H1 (cell line): ENCODE results near the gene CHN2. TPM values are rescaled to one million over a fixed set of nuclear protein-coding genes. Genes with fewer than 3 reads are reported as not detected.

ENCODE experiments used
- CTCF ChIA-PET: fragments of 300-600 bp; sonication (Branson Sonifier 250); formaldehyde crosslinking; loops from one replicate; lab custom pipeline; 2021; ENCODE audit not compliant: partially characterized antibody; lab: Charles Lee
- POLR2A ChIA-PET: fragments of 300-600 bp; sonication (Branson Sonifier 250); formaldehyde crosslinking; loops from one replicate; lab custom pipeline; 2021; ENCODE audit warnings: inconsistent platforms; ENCODE audit not compliant: partially characterized antibody; lab: Charles Lee
- DNase-seq, 2 experiments: peaks; one replicate each; pipeline versions ENCODE4 v3.0.0 to v3.0.0-alpha.2; 2010 to 2022; ENCODE audit warnings: low spot score in 2 of 2, low read depth in 1 of 2, mixed read lengths in 1 of 2
- FAIRE-seq: peaks from 2 replicates; lab custom pipeline; 2011; peaks lifted over from hg19 to GRCh38; lab: Jason Lieb, UNC
- H2AFZ ChIP-seq: 2 replicates; pipeline ENCODE4 v1.8.1; 2012; ENCODE audit warnings: low read length, inconsistent platforms
- H2AK5ac ChIP-seq: 2 replicates; pipeline ENCODE4 v1.6.1; 2013; ENCODE audit warnings: low read depth, low read length
- H2BK120ac ChIP-seq: replicated peaks from 2 replicates; pipeline ENCODE3; 2013; ENCODE audit warnings: low read depth, low read length, inconsistent platforms
- H2BK12ac ChIP-seq: 2 replicates; pipeline ENCODE4 v1.6.1; 2013; ENCODE audit warnings: low read depth, low read length
- H2BK15ac ChIP-seq: 2 replicates; pipeline ENCODE4 v1.6.1; 2013; ENCODE audit warnings: low read length
- H2BK20ac ChIP-seq: 2 replicates; pipeline ENCODE4 v1.6.1; 2013; ENCODE audit warnings: low read length
- H2BK5ac ChIP-seq: 2 replicates; pipeline ENCODE4 v1.6.1; 2013; ENCODE audit warnings: low read depth, low read length
- H3K14ac ChIP-seq: 2 replicates; pipeline ENCODE4 v1.6.1; 2013; ENCODE audit warnings: inconsistent platforms; ENCODE audit not compliant: insufficient read length
- H3K18ac ChIP-seq: 2 replicates; pipeline ENCODE4 v1.6.1; 2013; ENCODE audit warnings: low read length; ENCODE audit errors: extremely low read depth
- H3K23ac ChIP-seq: 2 replicates; pipeline ENCODE4 v1.6.1; 2013; ENCODE audit warnings: inconsistent platforms; ENCODE audit not compliant: insufficient read length
- H3K23me2 ChIP-seq: 2 replicates; pipeline ENCODE4 v1.6.1; 2013; ENCODE audit warnings: low read depth, low read length
- H3K27ac ChIP-seq: 2 replicates; pipeline ENCODE4 v1.6.1; 2011; ENCODE audit warnings: low read depth, low read length, inconsistent platforms
- H3K27me3 ChIP-seq, 4 experiments: replicated peaks in 1 of 4; 1 replicate in 1 of 4; 2 replicates in 3 of 4; pipeline versions ENCODE4 v1.6.1 to v1.8.1; 2011 to 2013; ENCODE audit warnings: low read length in 3 of 4, mild to moderate bottlenecking in 3 of 4, inconsistent platforms in 2 of 4, mixed read lengths in 2 of 4, moderate library complexity in 1 of 4; ENCODE audit not compliant: control insufficient read depth in 3 of 4, insufficient read depth in 3 of 4; ENCODE audit errors: extremely low read depth in 1 of 4
- H3K36me3 ChIP-seq, 4 experiments: 2 replicates each; pipeline versions ENCODE4 v1.6.1 to v1.8.1; 2011 to 2013; ENCODE audit warnings: mild to moderate bottlenecking in 4 of 4, low read length in 3 of 4, moderate library complexity in 2 of 4, control low read depth in 1 of 4, inconsistent platforms in 1 of 4; ENCODE audit not compliant: insufficient read depth in 4 of 4, control insufficient read depth in 2 of 4
- H3K4ac ChIP-seq: replicated peaks from 2 replicates; pipeline ENCODE3; 2013; ENCODE audit warnings: low read length, low read depth, mixed read lengths, inconsistent platforms; ENCODE audit not compliant: insufficient read length
- H3K4me1 ChIP-seq, 4 experiments: replicated peaks in 1 of 4; 1 replicate in 1 of 4; 2 replicates in 3 of 4; pipeline versions ENCODE4 v1.6.1 to v1.8.1; 2011 to 2013; ENCODE audit warnings: low read length in 3 of 4, inconsistent platforms in 2 of 4, mixed read lengths in 1 of 4; ENCODE audit not compliant: insufficient read depth in 4 of 4, control insufficient read depth in 3 of 4
- H3K4me2 ChIP-seq, 2 experiments: 2 replicates each; pipeline versions ENCODE4 v1.6.1 to v1.8.1; 2011 to 2013; ENCODE audit warnings: low read depth in 2 of 2, low read length in 2 of 2, control low read depth in 1 of 2, inconsistent platforms in 1 of 2, mild to moderate bottlenecking in 1 of 2; ENCODE audit not compliant: insufficient read depth in 1 of 2
- H3K4me3 ChIP-seq, 4 experiments: fragments of 200-600, 300-600 bp in 1 of 4; sonication (generic), shearing (Covaris generic), sonication (Bioruptor Twin) in 1 of 4; 2 replicates each; pipeline versions ENCODE4 v1.5.1 to v1.8.1; 2011 to 2016; ENCODE audit warnings: low read length in 4 of 4, low read depth in 3 of 4, control low read depth in 2 of 4, inconsistent platforms in 2 of 4, mild to moderate bottlenecking in 2 of 4, mixed read lengths in 1 of 4, moderate library complexity in 1 of 4; ENCODE audit not compliant: insufficient read depth in 2 of 4; ENCODE audit errors: extremely low read depth in 1 of 4
- H3K56ac ChIP-seq: replicated peaks from 2 replicates; pipeline ENCODE3; 2013; ENCODE audit warnings: low read depth, mild to moderate bottlenecking, mixed read lengths, low read length, inconsistent platforms; ENCODE audit not compliant: insufficient read length
- H3K79me1 ChIP-seq: 2 replicates; pipeline ENCODE4 v1.6.1; 2013; ENCODE audit warnings: low read depth, low read length, control low read depth
- H3K79me2 ChIP-seq, 2 experiments: 2 replicates each; pipeline versions ENCODE4 v1.6.1 to v1.8.1; 2012 to 2013; ENCODE audit warnings: low read length in 2 of 2, mild to moderate bottlenecking in 2 of 2, inconsistent platforms in 1 of 2; ENCODE audit not compliant: insufficient read depth in 2 of 2, control insufficient read depth in 1 of 2
- H3K9ac ChIP-seq, 4 experiments: replicated peaks in 1 of 4; 1 replicate in 1 of 4; 2 replicates in 3 of 4; pipeline versions ENCODE4 v1.6.1 to v1.8.1; 2011 to 2013; ENCODE audit warnings: low read depth in 3 of 4, low read length in 3 of 4, control low read depth in 2 of 4, mild to moderate bottlenecking in 2 of 4, moderate library complexity in 2 of 4, inconsistent platforms in 1 of 4; ENCODE audit errors: extremely low read depth in 1 of 4
- H3K9me3 ChIP-seq, 2 experiments: 2 replicates each; pipeline versions ENCODE4 v1.6.1 to v1.8.1; 2012 to 2013; ENCODE audit warnings: mild to moderate bottlenecking in 2 of 2, moderate library complexity in 2 of 2, control low read depth in 1 of 2, inconsistent platforms in 1 of 2, low read depth in 1 of 2, low read length in 1 of 2, mixed read lengths in 1 of 2; ENCODE audit not compliant: insufficient read depth in 2 of 2
- H4K20me1 ChIP-seq, 2 experiments: replicated peaks in 1 of 2; 2 replicates each; pipeline versions ENCODE3 to v1.8.1; 2011 to 2013; ENCODE audit warnings: inconsistent platforms in 2 of 2, low read length in 2 of 2, mild to moderate bottlenecking in 1 of 2; ENCODE audit not compliant: insufficient read depth in 2 of 2, control insufficient read depth in 1 of 2
- H4K5ac ChIP-seq: 2 replicates; pipeline ENCODE4 v1.6.1; 2013; ENCODE audit warnings: low read length, low read depth, mixed read lengths, inconsistent platforms; ENCODE audit not compliant: insufficient read length
- H4K8ac ChIP-seq: 2 replicates; pipeline ENCODE4 v1.8.0; 2013; ENCODE audit warnings: mild to moderate bottlenecking, moderate library complexity, low read length, inconsistent platforms; ENCODE audit not compliant: insufficient read depth; ENCODE audit errors: extremely low read depth
- H4K91ac ChIP-seq: replicated peaks from 2 replicates; pipeline ENCODE3; 2013; ENCODE audit warnings: low read length, mixed read lengths, inconsistent platforms; ENCODE audit not compliant: insufficient read length
- CBX5 ChIP-seq: fragments of 300-800, 300-1000 bp; sonication (generic); IDR thresholded peaks from 2 replicates; pipeline ENCODE4 v1.7.1; 2016; ENCODE audit warnings: antibody characterized with exemption, low read length, low read depth
- CREB1 ChIP-seq: IDR thresholded peaks from 2 replicates; pipeline ENCODE4 v1.6.1; 2012; ENCODE audit warnings: inconsistent platforms
- HDAC6 ChIP-seq: IDR thresholded peaks from one replicate; pipeline ENCODE4 v1.7.1; 2012; ENCODE audit warnings: low read depth, mild to moderate bottlenecking, inconsistent platforms, low read length, moderate library complexity
- MAFK ChIP-seq: IDR thresholded peaks from 2 replicates; pipeline ENCODE4 v1.6.1; 2012; ENCODE audit warnings: low read depth, mild to moderate bottlenecking, improper control_type of control experiment, low read length
- POLR2A ChIP-seq, 2 experiments: IDR thresholded peaks; 1 replicate in 1 of 2; 2 replicates in 1 of 2; pipeline ENCODE4 v1.6.1; 2011; ENCODE audit warnings: low read depth in 2 of 2, low read length in 2 of 2, mild to moderate bottlenecking in 2 of 2; ENCODE audit errors: control extremely low read depth in 1 of 2
- POLR2AphosphoS5 ChIP-seq: IDR thresholded peaks from 2 replicates; pipeline ENCODE4 v1.6.1; 2011; ENCODE audit warnings: low read depth, low read length
- POU5F1 ChIP-seq: IDR thresholded peaks from 2 replicates; pipeline ENCODE4 v1.6.1; 2011; ENCODE audit warnings: low read depth, mild to moderate bottlenecking, low read length, moderate library complexity
- SUZ12 ChIP-seq: fragments of 200-600 bp; sonication (generic); IDR thresholded peaks from 2 replicates; pipeline ENCODE4 v1.6.1; 2012; ENCODE audit warnings: mild to moderate bottlenecking, inconsistent platforms, low read length, moderate library complexity, mixed read lengths
- WGBS, 2 experiments: shearing (Covaris generic) in 1 of 2; methylation state at CpG; one replicate each; pipeline versions ENCODE4 v1.1.6 to v1.1.7; 2013 to 2015; ENCODE audit warnings: low lambda C conversion rate in 2 of 2, mixed read lengths in 2 of 2, inconsistent platforms in 1 of 2, low coverage in 1 of 2, missing lambda C conversion rate in 1 of 2; ENCODE audit not compliant: insufficient replicate concordance in 2 of 2, insufficient coverage in 1 of 2, insufficient read length in 1 of 2; ENCODE audit errors: extremely low coverage in 1 of 2, missing lambda C conversion rate in 1 of 2; 5-methylcytosine and 5-hydroxymethylcytosine counted together
- polyA plus RNA-seq, 7 experiments: library from polyadenylated mRNA; depleted of rRNA in 3 of 7; stranded (reverse) in 5 of 7; unstranded in 2 of 7; fragments of >200 nt in 5 of 7; fragments of 200-250 nt in 2 of 7; gene quantifications; 1 replicate in 5 of 7; 2 replicates in 1 of 7; 4 replicates in 1 of 7; pipeline versions ENCODE4 v1.2.1 to v1.2.3, GENCODE V29; 2011 to 2013; ENCODE audit warnings: missing spikeins in 2 of 7, mixed read lengths in 2 of 7
- total RNA-seq: library from RNA; stranded (reverse); fragmentation: NEBNext Ultra II Directional; extraction: Animal tissue kit (Norgen Biotek cat#: 25700); gene quantifications from 2 replicates; pipeline ENCODE4 v1.2.1, GENCODE V29; 2021
- TF ChIP-seq, protein P1 (sequence below): IDR thresholded peaks from 2 replicates; pipeline ENCODE4 v1.6.1; 2012; ENCODE audit warnings: inconsistent platforms
- TF ChIP-seq, protein P2 (sequence below): IDR thresholded peaks from 2 replicates; pipeline ENCODE4 v1.6.1; 2012; ENCODE audit warnings: low read length, inconsistent platforms
- TF ChIP-seq, protein P3 (sequence below): IDR thresholded peaks from 2 replicates; pipeline ENCODE4 v1.6.1; 2012; ENCODE audit warnings: inconsistent platforms

CHN2 gene
- total and polyA plus RNA-seq, 2 of the 8 experiments (the other 6 are each of a cell fraction or from before 2014, with no cell fraction given), result 2.9 to 4.8 TPM

DNA sequence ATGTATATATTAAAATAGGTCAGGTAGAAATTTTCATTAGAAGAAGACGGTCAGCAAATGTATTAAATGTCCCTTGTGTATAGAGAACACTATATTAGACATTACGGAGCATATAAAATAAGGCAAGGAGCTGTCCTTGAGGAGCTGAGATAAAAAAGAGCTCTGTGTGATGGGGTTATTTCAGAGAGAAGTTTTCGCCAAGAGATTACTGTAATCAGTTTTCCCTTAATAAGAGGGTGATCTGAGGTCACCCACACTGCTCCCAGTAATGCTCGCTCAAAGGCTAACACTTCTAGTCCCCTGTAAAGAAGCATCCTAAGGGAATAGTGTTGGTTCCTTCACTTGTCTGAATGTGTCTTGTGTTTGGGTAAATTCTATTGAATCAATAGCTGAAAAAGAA, 282.3 kb downstream of the CHN2 start:
- Histone ChIP-seq H3K9ac (no peak overlapping the region), H3K23me2 (no peaks in the 10 kb centered on the region; the same call in 1 of the 2 replicates), H2BK15ac (no peak overlapping the region), H4K8ac (no peak overlapping the region), H3K36me3 (no peaks in the 10 kb centered on the region), H3K9me3 (no peaks in the 10 kb centered on the region), H3K4me1 (0 out of 7 replicates have a peak, but pooled peaks cover 0 to 4% (median 0%) of the 10 kb centered on the region in 4 experiments), H3K18ac (no peak overlapping the region), H4K5ac (no peak overlapping the region), H2AK5ac (no peak overlapping the region), H3K79me1 (no peaks in the 10 kb centered on the region), H3K56ac (no peak overlapping the region), H3K27me3 (no peaks in the 10 kb centered on the region), H2AFZ (no peak overlapping the region), H3K4ac (no peak overlapping the region), H2BK20ac (no peak overlapping the region), H3K4me2 (no peak overlapping the region), H3K4me3 (no peak overlapping the region), H2BK120ac (no peak overlapping the region), H4K91ac (no peak overlapping the region), H2BK5ac (no peak overlapping the region), H2BK12ac (no peak overlapping the region), H3K27ac (no peak overlapping the region), H3K14ac (no peak overlapping the region), H4K20me1 (no peaks in the 10 kb centered on the region), H3K79me2 (no peaks in the 10 kb centered on the region), H3K23ac (no peak overlapping the region)
- 81% methylated on average over 4 of the region's 4 CpGs; no CpG with 5 or more reads in 1 of the 2 experiments for WGBS, 2 experiments
- POLR2A ChIA-PET, result no interaction called here
- FAIRE-seq, result no peak
- TF ChIP-seq POLR2AphosphoS5 (no peak), POU5F1 (no peak), HDAC6 (no peak), CBX5 (no peak), CREB1 (no peak), MAFK (no peak), POLR2A (IDR thresholded peaks at IDR 0.05; ENCODE audit: control extremely low read depth in 1 of 2, low read depth in 2 of 2, low read length in 2 of 2) (no peak), SUZ12 (no peak)
- TF ChIP-seq, protein P1, sequence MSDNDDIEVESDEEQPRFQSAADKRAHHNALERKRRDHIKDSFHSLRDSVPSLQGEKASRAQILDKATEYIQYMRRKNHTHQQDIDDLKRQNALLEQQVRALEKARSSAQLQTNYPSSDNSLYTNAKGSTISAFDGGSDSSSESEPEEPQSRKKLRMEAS, result no peak
- TF ChIP-seq, protein P2, sequence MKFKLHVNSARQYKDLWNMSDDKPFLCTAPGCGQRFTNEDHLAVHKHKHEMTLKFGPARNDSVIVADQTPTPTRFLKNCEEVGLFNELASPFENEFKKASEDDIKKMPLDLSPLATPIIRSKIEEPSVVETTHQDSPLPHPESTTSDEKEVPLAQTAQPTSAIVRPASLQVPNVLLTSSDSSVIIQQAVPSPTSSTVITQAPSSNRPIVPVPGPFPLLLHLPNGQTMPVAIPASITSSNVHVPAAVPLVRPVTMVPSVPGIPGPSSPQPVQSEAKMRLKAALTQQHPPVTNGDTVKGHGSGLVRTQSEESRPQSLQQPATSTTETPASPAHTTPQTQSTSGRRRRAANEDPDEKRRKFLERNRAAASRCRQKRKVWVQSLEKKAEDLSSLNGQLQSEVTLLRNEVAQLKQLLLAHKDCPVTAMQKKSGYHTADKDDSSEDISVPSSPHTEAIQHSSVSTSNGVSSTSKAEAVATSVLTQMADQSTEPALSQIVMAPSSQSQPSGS, result no peak
- TF ChIP-seq, protein P3, sequence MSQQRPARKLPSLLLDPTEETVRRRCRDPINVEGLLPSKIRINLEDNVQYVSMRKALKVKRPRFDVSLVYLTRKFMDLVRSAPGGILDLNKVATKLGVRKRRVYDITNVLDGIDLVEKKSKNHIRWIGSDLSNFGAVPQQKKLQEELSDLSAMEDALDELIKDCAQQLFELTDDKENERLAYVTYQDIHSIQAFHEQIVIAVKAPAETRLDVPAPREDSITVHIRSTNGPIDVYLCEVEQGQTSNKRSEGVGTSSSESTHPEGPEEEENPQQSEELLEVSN, result no peak
- CTCF ChIA-PET, result no interaction called here
- DNase-seq, result no peak
